T follicular helper cell (primary cell): ENCODE results near the gene TBC1D14.

ENCODE experiments used
- DNase-seq: peaks from one replicate; pipeline ENCODE4 v3.0.0-alpha.2; 2020; ENCODE audit warnings: low read depth

The TBC1D14 gene

DNA sequence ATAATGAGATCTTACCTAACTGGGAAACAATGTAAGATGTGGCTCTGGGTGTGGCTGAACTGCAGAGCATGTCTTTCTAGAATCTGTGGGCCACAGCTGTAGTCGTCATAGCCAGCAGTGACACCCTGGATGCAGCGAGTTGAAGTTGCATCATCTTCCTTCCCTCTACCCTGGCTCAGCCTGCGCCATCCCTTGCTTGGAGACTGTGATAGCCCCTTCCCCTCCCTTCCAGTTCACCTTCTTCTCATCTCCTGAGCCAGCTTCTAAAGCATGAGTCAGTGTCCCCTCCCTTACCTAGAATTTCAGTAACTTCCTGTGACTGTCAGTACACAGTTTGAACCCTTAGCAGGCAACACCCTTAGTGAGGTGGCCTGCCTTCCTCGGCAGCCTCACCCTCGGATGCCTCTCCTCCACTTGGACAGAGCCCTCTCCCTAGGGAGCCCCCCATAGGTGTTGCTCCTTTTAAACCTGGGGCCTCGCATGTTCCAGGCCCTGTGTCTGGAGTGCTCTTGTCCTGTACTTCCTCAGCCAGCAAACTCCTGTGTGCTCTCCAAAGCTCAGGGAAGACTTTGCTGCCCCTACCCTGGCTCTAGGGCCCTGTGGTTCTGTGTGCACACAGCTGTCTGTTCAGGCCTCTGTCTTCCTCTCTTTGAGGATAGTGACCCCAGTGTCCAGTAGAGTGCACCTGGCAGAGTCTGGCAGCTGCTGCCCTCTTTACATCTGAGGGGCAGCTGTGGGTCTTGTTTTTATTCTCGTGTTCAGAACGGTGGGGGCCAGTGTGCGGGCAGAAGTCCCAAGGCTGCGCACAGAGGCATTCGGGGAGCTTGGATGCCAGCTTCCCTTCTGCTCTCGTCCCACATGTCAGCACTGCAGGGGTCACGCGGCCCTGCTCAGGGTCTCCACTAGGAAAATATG is 89.8 kb downstream of the TBC1D14 start:
- DNase-seq = no peak

GRCh38 chr4:7000421-7001176 is 91.0 kb downstream of the TBC1D14 start:
- no peak for DNase-seq

DNA sequence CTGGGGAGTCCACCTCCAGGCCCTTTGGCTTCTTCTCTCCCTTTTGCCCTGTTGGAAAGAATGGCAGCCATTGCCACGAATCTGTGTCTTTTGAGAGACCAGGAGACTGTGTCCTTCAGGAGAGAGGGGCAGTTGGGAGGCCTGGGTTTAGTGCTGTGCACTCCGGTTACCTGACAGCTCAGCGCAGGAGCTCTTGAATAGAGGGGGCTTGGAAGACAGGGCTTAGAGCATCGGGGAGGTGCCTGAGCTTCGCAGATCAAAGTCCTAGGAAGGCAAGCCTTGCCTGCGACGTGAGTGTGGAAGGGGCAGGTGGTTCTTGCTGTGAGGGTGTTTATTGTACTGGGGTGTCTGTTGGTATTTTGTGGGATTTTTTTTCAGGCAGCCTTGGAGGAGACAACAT is 91.6 kb downstream of the TBC1D14 start:
- no peak for DNase-seq

- DNase-seq = no peak
Observed at GRCh38 chr4:7002336-7002735, 92.7 kb downstream of the TBC1D14 start.

GRCh38 chr4:7003176-7003878 is 93.7 kb downstream of the TBC1D14 start:
- no peak for DNase-seq

DNA sequence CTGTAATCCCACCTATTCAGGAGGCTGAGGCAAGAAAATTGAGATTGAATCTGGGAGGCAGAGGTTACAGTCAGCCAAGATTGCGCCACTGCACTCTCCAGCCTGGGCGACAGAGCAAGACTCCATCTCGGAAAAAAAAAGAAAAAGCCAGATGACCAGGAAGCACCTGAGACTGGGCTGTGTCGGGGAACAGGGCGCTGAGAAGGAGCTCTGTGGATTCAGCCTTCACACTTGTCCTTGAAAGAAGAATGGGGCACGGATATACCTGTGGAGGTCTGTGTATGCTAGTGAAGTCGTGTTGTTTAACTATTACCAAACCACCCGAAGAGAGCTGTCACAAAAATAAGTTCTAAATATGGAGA is 94.2 kb downstream of the TBC1D14 start:
- DNase-seq = no peak

GRCh38 chr4:7004331-7004730 is 94.7 kb downstream of the TBC1D14 start:
- no peak for DNase-seq

GRCh38 chr4:7005571-7005970 is 95.9 kb downstream of the TBC1D14 start:
- DNase-seq = no peak

- no peak for DNase-seq
Observed at GRCh38 chr4:7006411-7006810, 96.8 kb downstream of the TBC1D14 start.

DNA sequence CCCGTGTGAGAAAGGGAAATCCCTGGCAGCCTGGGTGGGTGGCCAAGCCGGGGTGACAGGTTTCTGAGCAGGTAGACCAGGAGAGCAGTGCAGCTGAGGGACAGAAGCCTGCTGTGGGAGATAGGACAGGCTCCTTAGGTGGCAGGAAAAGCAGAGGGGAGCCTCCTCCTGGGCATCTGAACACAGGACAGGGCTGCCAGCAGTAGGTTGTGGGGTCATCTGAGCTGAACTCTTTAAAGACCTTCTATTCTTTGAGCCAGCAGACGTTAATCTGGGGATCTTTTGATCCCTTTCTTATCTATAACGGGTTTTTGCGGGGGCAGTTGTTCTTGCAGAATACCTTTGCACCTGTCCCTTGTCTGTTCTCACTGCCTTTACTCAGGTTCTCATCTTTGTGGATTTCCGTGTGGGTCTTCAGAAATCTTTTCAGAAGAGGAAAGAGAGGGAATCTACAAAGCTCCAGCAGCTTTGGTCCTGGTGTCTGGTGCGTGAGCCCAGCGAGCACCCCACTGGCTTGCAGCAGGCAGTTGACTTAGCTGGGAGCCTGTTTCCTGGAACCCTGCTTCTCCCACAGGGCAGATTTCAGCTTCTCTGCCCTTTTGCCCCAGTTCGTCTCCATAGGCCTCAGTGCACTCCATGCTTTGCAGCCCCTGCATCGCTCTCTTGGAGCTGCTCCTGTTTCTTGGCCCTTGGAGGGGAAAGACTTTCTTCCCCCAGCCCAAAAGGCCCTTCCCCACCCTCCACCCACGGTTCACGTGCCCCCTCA is 97.7 kb downstream of the TBC1D14 start:
- DNase-seq = no peak

- no peak for DNase-seq
Observed at GRCh38 chr4:7007944-7008343, 98.3 kb downstream of the TBC1D14 start.

GRCh38 chr4:7009564-7009963 is 99.9 kb downstream of the TBC1D14 start:
- no peak for DNase-seq

GRCh38 chr4:7013175-7013574 is 103.5 kb downstream of the TBC1D14 start:
- no peak for DNase-seq

DNA sequence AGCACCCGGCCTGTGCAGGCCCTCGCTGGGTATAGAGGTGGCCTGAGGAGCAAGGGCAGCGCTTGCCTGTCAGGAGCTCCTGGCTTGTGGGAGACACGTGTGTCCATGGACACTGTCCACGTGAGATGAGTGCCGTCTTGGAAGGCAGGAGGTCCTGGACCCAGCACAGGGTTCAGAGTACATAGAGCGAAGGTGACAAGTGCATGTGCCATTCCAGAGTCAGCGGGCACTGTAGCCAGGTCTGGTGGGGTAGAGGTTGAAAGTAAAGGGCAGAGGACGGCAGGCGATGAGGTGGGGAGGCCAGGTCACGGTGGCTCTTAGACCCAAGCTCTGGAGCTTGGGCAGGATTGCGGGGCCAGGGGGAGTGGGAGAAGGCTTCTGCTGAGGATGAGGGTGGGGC is 105.2 kb downstream of the TBC1D14 start:
- no peak for DNase-seq

GRCh38 chr4:7015383-7016035 is 105.9 kb downstream of the TBC1D14 start:
- no peak for DNase-seq

DNA sequence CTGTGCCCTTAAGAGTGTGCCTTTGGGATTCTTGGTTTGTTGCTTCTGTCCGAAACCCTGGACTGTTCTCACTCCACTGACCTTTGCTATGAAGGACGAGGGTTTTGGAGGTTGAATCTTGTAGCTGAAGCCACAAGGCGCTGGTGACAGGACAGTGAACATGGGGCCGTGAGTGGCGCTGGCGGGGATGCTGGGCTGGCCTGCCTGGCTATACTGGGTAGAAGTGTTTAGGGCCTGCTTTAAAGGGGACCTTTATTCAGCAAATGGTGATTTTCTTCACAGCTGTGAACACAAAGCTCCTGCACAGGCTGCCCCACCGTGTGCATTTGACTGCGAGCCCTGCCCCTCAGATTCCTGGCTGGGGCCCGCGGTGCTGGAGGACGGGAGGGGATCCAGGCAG is 106.5 kb downstream of the TBC1D14 start:
- no peak for DNase-seq

DNA sequence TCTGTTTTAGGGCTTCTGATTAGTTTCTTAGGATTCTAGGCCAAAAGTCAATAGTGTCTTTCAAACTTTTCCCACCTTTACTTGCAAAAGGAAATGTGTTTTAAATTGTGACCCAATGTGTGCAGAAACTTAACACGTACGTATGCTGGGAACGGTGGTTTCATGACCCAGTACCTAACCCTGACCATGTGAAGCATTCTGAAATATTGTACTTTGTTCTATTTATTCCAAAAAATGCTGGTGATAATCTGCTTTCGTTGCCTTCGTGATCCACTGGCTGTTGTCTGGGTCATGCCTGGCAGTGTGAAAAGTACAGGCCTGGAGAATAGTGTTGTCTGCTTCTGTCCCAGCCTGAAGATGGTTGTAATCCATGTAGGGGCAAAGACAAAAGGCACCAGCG is 106.9 kb downstream of the TBC1D14 start:
- no peak for DNase-seq

DNA sequence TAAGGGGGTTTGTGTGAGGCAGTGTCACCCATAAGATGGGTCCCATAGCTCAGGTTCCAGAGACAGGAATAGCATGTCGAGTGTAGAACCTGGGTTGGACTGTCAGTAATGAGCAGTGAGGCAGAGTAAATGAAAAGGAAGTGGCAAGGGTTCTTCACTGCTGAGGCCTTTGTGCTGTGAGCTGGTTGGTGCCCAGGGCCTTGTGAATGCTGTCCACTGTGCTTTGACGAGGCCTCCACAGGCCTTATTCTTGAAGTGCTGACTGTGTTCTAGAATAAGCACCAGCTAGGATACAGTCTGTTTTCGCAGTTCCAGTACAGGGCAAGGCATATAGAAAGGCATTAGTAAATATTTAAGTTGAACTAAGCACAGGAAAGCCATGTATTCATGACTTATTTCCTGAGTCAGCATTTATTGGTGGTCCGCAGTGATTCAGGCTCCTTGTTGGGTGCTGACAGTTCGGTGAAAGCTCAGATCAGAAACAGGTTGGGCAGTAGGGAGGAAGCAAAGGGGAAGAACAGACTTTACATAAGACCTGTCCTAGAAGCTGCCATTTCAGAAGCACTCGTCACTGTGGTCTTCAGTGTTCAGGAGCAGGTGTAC is 107.9 kb downstream of the TBC1D14 start:
- DNase-seq = no peak

DNA sequence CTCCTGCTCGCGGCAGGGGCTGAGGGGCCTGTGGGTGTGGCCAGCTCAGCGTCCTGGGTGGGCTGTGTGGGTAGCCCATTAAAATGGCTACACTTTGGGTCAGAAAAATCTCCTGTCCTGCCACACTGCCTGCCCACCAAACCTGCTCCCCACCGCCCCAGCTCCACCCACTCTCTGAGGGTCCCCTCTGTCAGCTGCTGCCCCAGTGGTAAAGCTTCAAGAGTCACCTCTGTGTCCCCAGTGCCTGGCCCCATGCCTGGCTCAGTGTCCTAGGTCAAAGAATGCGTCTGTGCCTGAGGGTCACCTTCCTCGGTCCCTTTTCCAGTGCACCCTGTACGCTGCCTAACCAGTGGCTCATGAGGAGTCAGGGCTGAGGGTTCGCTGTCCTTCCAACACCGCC is 108.7 kb downstream of the TBC1D14 start:
- no peak for DNase-seq

GRCh38 chr4:7019367-7019766 is 109.7 kb downstream of the TBC1D14 start:
- DNase-seq = no peak

DNA sequence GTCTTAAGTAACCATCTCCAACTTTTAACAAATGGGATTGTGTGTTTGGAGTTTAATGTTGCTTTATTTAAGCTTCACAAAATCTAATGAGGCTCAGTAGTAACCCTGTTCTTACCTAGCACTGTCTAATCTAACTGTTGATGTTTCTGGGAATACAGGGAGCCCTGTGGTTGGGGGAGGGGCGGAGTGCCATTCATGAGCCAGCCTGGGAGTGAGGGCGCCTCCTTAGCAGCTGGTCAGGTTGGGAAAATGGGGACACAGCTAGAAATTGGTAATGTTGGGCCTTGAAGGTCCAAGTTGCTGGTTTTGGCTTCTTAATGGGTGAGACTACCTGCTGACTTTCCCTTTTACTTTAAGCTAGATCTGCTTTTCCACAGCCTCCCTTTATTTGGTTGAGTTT is 110.7 kb downstream of the TBC1D14 start:
- DNase-seq = no peak
